Germinal center (tissue), 1 donor: Measurements from ENCODE around the gene MELTF.
A peak's percentile ranks its signal among the peaks of the same experiment; 100 is the strongest.

Experiments used
- DNase-seq: peaks from one replicate; pipeline ENCODE4 v3.0.0; 2012; ENCODE audit warnings: mixed read lengths, low spot score

The MELTF gene

GRCh38 chr3:196968233-196969133 is 61.1 kb downstream of the MELTF start, which contains the start of gene PIGZ:
TSS of gene PIGZ (minus strand) at chr3:196968833. CDS start at chr3:196952031, 16,802 bp downstream.
- DNase-seq = peak; percentile 62

- no peak for DNase-seq
Measured at GRCh38 chr3:196967412-196968232, 62.0 kb downstream of the MELTF start.

GRCh38 chr3:196966526-196967401 is 62.9 kb downstream of the MELTF start:
- no peak for DNase-seq

DNA sequence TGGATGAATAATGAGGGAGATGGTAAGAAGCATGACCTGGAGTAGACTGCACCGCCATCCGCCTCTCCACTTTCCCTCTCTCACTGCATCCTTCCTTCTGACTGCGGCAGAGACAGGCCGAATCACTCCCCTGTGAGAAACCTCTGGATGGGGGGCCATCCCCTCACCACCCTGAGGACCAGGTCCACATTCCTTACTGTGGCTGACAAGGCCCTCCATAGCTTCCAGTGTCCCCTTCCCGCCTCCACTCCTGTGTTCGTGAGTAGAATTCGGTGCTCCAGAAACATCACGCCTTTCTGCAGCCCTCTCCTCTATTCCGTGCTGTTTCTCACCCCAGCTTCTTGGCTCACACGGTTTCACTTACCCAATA is 63.8 kb downstream of the MELTF start:
- no peak for DNase-seq

- no peak for DNase-seq
Measured at GRCh38 chr3:196965112-196965803, 64.4 kb downstream of the MELTF start.

DNA sequence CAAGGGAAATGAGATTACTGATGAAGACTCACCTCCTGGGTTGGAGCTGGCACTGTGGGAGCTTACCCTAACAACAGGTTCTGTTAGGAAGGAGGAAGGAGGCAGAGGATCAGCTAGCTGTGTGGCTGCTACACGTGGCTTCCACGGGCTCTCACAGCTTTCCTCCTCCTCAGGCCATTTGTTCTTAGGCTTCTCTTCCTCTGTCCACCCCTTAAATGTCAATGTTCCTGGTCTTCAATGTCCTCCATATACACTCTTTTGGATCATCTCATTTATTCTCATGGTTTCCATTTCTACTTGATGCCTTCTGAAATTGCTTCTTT is 66.0 kb downstream of the MELTF start:
- no peak for DNase-seq

DNA sequence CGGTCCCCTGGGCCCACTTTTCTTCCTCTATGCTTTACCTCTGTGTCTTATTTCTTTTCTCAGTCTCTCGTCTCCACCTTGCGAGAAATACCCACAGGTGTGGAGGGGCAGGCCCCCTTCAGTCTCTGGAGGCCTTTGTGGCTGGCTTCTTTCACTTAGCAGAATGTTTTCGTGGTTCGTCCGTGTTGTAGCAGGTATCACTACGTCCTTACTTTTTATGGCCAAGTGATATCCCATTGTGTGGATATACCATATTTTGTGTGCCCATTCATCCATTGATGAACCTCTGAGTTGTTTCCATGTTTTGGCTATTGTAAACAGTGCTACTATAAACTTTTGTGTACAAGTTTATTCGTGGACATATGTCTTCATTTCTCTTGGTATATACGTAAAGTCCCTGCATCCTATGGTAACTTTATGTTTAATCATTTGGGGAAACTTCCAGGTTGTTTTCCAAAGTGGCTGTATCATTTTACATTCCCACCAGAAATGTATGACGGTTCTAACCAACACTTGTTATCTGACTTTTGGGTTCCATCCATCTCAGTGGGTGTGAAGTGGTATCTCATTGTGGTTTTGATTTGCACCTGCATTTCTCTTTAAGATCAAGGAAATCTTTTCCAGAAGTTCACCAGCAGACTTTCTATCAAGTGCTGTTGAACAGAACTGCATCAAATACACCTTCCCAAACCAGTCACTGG is 66.5 kb downstream of the MELTF start:
- DNase-seq = no peak

DNA sequence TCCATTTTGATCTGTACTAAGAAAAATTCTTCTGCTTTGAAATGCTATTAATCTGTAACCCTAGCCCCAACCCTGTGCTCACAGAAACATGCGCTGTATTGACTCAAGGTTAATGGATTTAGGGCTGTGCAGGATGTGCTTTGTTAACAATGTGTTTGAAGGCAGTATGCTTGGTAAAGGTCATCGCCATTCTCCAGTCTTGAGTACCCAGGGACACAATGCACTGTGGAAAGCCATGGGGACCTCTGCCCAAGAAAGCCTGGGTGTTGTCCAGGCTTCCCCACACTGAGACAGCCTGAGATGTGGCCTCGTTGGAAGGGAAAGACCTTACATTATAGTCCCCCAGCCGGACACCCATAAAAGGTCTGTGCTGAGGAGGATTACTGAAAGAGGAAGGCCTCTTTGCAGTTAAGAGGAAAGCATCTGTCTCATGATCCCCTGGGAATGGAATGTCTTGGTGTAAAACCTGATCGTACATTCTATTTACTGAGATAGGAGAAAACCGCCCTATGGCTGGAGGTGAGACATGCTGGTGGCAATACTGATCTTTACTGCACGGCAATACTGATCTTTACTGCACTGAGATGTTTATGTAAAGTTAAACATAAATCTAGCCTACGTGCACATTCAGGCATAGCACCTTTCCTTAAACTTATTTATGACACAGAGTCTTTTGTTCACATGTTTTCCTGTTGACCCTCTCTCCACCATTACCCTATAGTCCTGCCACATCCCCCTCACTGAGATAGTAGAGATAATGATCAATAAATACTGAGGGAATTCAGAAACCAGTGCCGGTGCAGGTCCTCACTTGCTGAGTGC is 67.3 kb downstream of the MELTF start:
- DNase-seq = no peak

DNA sequence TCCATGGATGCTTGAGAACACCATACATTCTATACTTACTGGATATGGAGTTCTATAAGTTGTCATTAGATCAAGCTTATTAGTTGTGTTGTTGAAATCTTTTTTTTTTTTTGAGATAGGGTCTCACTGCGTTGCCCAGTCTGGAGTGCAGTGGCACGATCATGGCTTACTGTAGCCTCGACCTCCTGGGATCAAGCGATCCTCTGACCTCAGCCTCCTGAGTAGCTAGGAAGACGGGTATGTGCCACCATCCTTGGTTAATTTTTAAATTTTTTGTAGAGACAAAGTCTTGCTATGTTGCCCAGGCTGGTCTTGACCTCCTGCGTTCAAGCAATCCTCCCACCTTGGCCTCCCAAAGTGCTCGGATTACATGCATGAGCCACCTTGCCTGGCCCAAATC is 74.8 kb downstream of the MELTF start:
- no peak for DNase-seq
